Gastrocnemius medialis (tissue), 4 donors: ENCODE data around the gene SHCBP1L.

Source experiments
- CTCF ChIP-seq, 5 experiments: fragments of 450-650 bp in 3 of 5; fragments of 200-600 bp in 2 of 5; sonication (generic) in 2 of 5; IDR thresholded peaks in 4 of 5; conservative IDR thresholded peaks in 1 of 5; 1 replicate in 4 of 5; 2 replicates in 1 of 5; pipeline ENCODE4 v1.5.1; 2016 to 2019; ENCODE audit warnings: antibody characterized with exemption in 5 of 5, mild to moderate bottlenecking in 3 of 5, moderate library complexity in 3 of 5
- POLR2A ChIP-seq, 2 donors: fragments of 450-650 bp; IDR thresholded peaks; one replicate each; pipeline ENCODE4 v1.6.1; 2017; ENCODE audit warnings: antibody characterized with exemption in 2 of 2, mild to moderate bottlenecking in 2 of 2, moderate library complexity in 2 of 2

- no peak for TF ChIP-seq CTCF (IDR thresholded peaks at IDR 0.05 in 4 of 5, conservative IDR thresholded peaks at IDR 0.05 in 1 of 5)
- no peak for TF ChIP-seq POLR2A (IDR thresholded peaks at IDR 0.05)
Observed at GRCh38 chr1:182869241-182869666, 83.7 kb downstream of the SHCBP1L start.
